CD4-positive, alpha-beta T cell treated with Interleukin-21 for 1 hour (primary cell): ENCODE results near the gene DEFB129.
"Not testable (repeated sequence)": the region's sequence is repeated elsewhere in the genome, so short reads cannot be mapped to it uniquely, and the experiment has no call there.

Source experiments
- DNase-seq: peaks from one replicate; pipeline ENCODE4 v3.0.0-alpha.2; 2020

The DEFB129 gene, protein sequence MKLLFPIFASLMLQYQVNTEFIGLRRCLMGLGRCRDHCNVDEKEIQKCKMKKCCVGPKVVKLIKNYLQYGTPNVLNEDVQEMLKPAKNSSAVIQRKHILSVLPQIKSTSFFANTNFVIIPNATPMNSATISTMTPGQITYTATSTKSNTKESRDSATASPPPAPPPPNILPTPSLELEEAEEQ

GRCh38 chr20:226958-227357 is at the start of gene DEFB129:
TSS of gene DEFB129 (plus strand) at chr20:227258. CDS start at chr20:227289, 31 bp downstream.
- no peak for DNase-seq

GRCh38 chr20:184288-184687 is 42.8 kb upstream of the DEFB129 start:
- no peak for DNase-seq

DNA sequence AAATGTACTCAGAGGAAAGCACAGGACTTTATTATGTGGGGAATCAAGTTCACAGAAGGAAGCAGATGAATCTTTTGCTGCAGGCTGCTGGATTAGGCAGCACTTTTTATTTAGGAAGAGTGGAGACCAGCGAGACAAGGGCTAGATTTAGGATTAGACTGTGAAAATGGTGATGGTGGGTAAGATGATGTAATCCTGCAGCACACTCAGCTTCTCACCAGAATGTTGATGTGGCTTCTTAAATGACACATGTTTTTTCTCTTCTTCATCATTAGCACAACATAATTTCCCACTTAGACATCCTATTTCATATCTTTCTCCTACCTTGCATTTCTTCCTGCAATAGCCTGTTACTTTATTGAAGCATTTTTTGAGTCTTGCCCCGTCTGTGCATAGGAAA is 39.3 kb upstream of the DEFB129 start:
- no peak for DNase-seq

DNA sequence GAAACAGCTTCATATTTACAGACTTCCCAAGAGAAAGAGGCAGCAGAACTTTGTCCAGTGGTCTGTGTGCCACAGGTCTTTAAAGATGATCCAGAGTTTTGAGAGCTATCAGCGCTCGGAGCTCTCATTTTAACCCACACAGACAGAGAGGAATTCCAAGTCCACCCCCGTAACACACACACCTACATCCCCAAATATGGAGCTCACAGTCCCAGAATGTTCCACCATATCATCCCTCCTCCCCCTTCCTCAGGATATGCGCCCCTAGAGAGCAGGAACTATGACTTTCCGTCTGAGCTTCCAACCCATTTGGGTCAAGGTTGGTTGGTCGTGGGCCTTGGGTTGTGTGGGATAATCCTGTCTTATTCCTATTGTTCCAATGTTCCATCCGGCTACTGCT is 37.4 kb upstream of the DEFB129 start, which contains the start of gene DEFB128:
Gene DEFB128, minus strand, starts transcription at position 101 of the 400 bp plus-strand sequence. Its CDS starts 88 bp downstream, at position 13.
- DNase-seq: no peak

DNA sequence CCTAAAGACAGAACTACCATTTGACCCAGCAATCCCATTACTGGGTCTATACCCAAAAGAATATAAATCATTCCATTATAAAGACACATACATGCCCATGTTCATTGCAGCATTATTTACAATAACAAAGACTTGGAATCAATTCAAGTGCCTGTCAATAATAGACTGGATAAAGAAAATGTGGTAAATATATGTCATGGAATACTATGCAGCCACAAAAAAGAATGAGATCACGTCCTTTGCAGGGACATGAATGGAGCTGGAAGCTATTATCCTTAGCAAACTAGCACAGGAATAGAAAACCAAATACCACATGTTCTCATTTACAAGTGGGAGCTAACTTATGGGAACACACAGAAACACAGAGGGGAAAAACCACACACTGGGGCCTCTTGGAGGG is 28.8 kb upstream of the DEFB129 start:
- DNase-seq: no peak

DNA sequence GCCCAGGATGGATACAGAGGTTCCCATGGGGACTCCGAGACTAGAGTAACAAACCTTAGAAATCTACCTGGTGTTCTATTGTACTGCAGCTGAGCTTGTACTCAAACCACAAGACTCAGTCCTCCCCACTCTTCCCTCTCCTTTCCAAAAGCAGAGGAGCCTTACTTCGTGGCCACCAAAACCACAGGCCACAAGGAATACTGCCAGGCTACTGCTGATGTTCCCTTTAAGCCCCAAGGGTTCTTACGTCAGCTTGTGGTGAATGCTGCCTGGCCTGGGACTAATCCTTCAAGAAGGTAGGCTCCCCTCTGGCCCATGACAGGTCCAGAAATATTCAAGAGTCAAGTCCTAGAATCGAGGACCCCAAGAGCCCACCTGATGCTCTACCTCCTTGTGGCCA is 27.1 kb upstream of the DEFB129 start:
- DNase-seq: no peak

DNA sequence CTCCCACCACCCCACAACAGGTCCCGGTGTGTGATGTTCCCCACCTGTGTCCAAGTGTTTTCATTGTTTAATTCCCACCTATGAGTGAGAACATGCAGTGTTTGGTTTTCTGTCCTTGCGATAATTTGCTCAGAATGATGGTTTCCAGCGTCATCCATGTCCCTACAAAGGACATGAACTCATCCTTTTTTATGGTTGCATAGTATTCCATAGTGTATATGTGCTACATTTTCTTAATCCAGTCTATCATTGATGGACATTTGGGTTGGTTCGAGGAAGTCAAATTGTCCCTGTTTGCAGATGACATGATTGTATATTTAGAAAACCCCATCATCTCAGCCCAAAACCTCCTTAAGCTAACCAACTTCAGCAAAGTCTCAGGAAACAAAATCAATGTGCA is 23.4 kb upstream of the DEFB129 start:
- DNase-seq: not testable (repeated sequence)

GRCh38 chr20:208942-209566 is 18.0 kb upstream of the DEFB129 start:
- peak; percentile 56 for DNase-seq

DNA sequence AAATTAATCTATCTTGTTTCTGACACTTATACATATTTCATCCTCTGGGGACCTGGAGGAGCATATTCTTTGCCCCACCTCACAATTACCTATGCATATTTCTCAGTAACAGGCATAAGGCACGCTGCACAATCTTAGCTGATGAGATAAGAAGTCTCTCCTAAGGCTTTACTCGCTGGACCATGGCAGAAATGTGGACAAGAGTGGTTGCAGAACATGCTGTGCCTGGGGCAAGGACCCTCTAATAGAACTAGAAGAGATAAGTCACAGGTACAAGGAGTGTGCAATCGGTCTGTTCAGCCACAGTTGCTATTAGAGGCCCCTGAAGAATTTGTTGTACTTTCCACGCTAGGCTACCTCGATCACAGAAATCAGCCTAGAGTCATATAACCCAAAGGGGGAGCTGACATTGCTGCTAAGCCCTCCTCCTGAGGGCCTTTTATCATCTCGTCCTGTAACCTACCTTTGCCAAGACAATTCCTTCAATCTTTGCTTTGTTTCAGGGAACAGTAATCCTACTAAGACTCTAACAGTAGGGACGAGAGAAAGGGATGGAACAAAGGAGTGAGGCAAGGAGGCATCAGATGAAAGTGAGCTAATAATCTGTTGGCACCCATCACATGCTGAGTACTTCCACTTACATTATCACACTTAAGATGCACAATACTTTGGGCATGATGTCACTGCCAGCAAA is 16.1 kb upstream of the DEFB129 start:
- no peak for DNase-seq

DNA sequence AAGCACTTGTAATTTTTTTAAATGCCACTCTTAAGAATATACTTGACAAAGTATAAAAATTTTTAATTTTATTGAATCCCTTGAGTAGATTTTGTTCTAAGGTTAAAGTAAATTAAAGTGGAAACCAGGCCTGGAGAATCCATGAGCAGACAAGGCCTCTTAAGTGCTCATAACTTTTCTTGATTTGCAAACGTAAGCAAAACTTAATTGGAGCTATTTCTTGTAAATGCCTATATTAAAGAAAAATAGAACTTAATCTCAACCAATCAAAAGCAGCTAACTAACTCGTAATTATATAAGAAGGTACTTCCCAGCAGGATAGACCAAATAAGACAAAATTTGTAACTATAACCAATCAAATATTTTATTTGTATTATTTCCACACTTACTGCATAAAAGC is 12.7 kb upstream of the DEFB129 start:
- no peak for DNase-seq

GRCh38 chr20:215796-216195 is 11.3 kb upstream of the DEFB129 start:
- DNase-seq: no peak

GRCh38 chr20:217266-217665 is 9.8 kb upstream of the DEFB129 start:
- DNase-seq: no peak

- DNase-seq: no peak
Observed at GRCh38 chr20:219290-220115, 7.6 kb upstream of the DEFB129 start.

DNA sequence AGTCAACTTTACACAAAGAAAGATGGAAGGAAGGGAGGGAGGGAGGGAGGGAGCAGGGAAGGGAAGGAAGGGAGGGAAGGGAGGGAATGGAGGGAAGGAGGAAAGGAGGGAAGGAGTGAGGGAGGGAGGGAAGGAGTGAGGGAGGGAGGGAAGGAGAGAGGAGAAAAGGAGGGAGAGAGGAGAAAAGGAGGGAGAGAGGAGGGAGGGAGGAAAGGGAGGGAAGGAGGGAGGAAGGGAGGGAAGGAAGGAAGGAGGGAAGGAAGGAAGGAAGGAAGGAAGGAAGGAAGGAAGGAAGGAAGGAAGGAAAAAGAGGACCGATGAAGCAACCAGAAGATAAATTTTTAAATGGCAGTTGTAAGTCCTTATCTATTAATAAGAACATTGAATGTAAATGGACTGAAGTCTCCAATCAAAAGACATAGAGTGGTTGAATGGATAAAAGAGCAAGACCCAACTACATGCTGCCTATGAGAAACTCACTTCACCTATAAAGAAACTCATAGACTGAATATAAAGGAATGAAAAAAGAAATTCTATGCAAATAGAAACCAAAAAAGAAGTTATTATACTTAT is 5.7 kb upstream of the DEFB129 start:
- DNase-seq: no peak

GRCh38 chr20:225879-226278 is 1.2 kb upstream of the DEFB129 start:
- DNase-seq: not testable (repeated sequence)

GRCh38 chr20:227439-228105 is 514 bp downstream of the DEFB129 start:
- no peak for DNase-seq

DNA sequence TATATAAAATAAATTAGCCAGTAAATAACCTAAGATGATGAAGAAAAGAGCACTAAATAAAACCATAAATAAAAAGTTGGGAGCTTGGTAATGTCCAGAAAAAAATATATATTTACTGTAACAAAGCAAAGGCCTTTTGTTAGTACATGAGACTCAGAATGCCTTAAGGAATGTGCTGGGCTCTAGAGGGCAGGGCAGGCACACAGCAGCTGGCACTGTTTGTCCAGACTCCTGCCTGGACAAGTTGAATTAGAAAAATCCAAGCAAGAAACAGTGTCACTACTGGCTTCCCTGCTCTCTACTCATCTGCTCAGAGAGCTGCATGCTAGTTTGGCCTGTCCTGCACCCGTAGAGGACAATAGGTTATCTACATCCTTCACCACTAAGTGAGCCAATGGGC is 8.8 kb downstream of the DEFB129 start:
- no peak for DNase-seq

GRCh38 chr20:237489-237888 is 10.4 kb downstream of the DEFB129 start:
- peak; percentile 16 for DNase-seq

GRCh38 chr20:237929-238328 is 10.9 kb downstream of the DEFB129 start:
- DNase-seq: no peak

- DNase-seq: no peak
Observed at GRCh38 chr20:242905-243304, 15.8 kb downstream of the DEFB129 start.

GRCh38 chr20:251354-251753 is 24.3 kb downstream of the DEFB129 start:
- DNase-seq: no peak

- DNase-seq: no peak
Observed at GRCh38 chr20:252801-253200, 25.7 kb downstream of the DEFB129 start.
